Caco-2 (cell line): ENCODE results near the gene DUSP23. TPM values are rescaled to one million over a fixed set of nuclear protein-coding genes. Genes with fewer than 3 reads are reported as not detected.

Experiments
- Bru-seq: library from RNA; stranded (reverse); fragments of 400-500 nt; gene quantifications from one replicate; lab custom pipeline; 2021; lab: Mats Ljungman, UMichigan
- BruChase-seq, 2 experiments: library from RNA; stranded (reverse); fragments of 400-500 nt; gene quantifications; one replicate each; lab custom pipeline; 2021; lab: Mats Ljungman, UMichigan
- BruUV-seq: library from RNA; stranded (reverse); fragments of 400-500 nt; replicated peaks from 2 replicates; lab custom pipeline; 2021; lab: Mats Ljungman, UMichigan
- CTCF ChIA-PET: fragments of 300-600 bp; sonication (Branson Sonifier 250); formaldehyde crosslinking; loops from one replicate; lab custom pipeline; 2022; ENCODE audit warnings: antibody characterized with exemption; lab: Charles Lee
- POLR2A ChIA-PET: fragments of 300-600 bp; sonication (Branson Sonifier 250); formaldehyde crosslinking; loops from one replicate; lab custom pipeline; 2022; ENCODE audit warnings: antibody characterized with exemption; lab: Charles Lee
- DNase-seq, 2 experiments: peaks; one replicate each; pipeline versions ENCODE4 v3.0.0 to v3.0.0-alpha.2; 2020 to 2022
- H3K27me3 ChIP-seq: replicated peaks from 2 replicates; pipeline ENCODE4 v1.6.0; 2011; ENCODE audit warnings: low read length; ENCODE audit not compliant: control insufficient read depth, insufficient read depth
- H3K36me3 ChIP-seq: 2 replicates; pipeline ENCODE4 v1.5.1; 2011; ENCODE audit warnings: low read length; ENCODE audit not compliant: control insufficient read depth, insufficient read depth
- H3K4me1 ChIP-seq: fragments of 250-450 bp; sonication (Bioruptor Pico); 2 replicates; pipeline ENCODE4 v1.5.1; 2020; ENCODE audit warnings: mild to moderate bottlenecking
- H3K4me3 ChIP-seq: 2 replicates; pipeline ENCODE4 v1.5.1; 2011; ENCODE audit warnings: low read depth, mild to moderate bottlenecking, control low read depth, low read length
- H3K9me3 ChIP-seq: fragments of 250-450 bp; sonication (Bioruptor Pico); 2 replicates; pipeline ENCODE4 v1.5.1; 2020; ENCODE audit warnings: mild to moderate bottlenecking, moderate library complexity
- H3K27ac Mint-ChIP-seq: one replicate; pipeline ENCODE4 v1.8.0; 2022; ENCODE audit warnings: mixed read lengths; ENCODE audit not compliant: unreplicated experiment
- H3K27me3 Mint-ChIP-seq: one replicate; pipeline ENCODE4 v1.8.0; 2022; ENCODE audit warnings: mixed read lengths; ENCODE audit not compliant: insufficient read depth, unreplicated experiment
- H3K36me3 Mint-ChIP-seq: one replicate; pipeline ENCODE4 v1.8.0; 2022; ENCODE audit warnings: mild to moderate bottlenecking, mixed read lengths; ENCODE audit not compliant: insufficient read depth, unreplicated experiment
- H3K4me1 Mint-ChIP-seq: one replicate; pipeline ENCODE4 v1.8.0; 2022; ENCODE audit warnings: low read depth, mixed read lengths; ENCODE audit not compliant: unreplicated experiment
- H3K4me3 Mint-ChIP-seq: one replicate; pipeline ENCODE4 v1.8.0; 2022; ENCODE audit warnings: mild to moderate bottlenecking, moderate library complexity, mixed read lengths; ENCODE audit not compliant: unreplicated experiment
- H3K9me3 Mint-ChIP-seq: one replicate; pipeline ENCODE4 v1.8.0; 2022; ENCODE audit warnings: mixed read lengths; ENCODE audit not compliant: unreplicated experiment
- CTCF ChIP-seq, 2 experiments: fragments of 200-600 bp in 1 of 2; IDR thresholded peaks; 1 replicate in 1 of 2; 2 replicates in 1 of 2; pipeline versions ENCODE4 v1.5.1 to v1.8.0; 2011 to 2022; ENCODE audit warnings: antibody characterized with exemption in 1 of 2, control low read depth in 1 of 2, inconsistent platforms in 1 of 2, low read depth in 1 of 2, low read length in 1 of 2, mild to moderate bottlenecking in 1 of 2, moderate library complexity in 1 of 2; ENCODE audit not compliant: insufficient read depth in 1 of 2, severe bottlenecking in 1 of 2, unreplicated experiment in 1 of 2
- intact Hi-C: fragments of 100-400 bp; cut with micrococcal nuclease; formaldehyde crosslinking; loops from one replicate; pipeline ENCODE4 v1.10.0; 2022; ENCODE audit not compliant: unreplicated experiment
- long read RNA-seq: library from polyadenylated mRNA; stranded (forward); transcript quantifications from one replicate; pipeline ENCODE4 v2.0.0, GENCODE V29; 2022
- total RNA-seq: library from RNA; stranded (reverse); gene quantifications from 2 replicates; pipeline ENCODE4 v1.2.3, GENCODE V29; 2022

DUSP23 gene
- total RNA-seq (40.5 and 44.5 TPM in 2 replicates), Bru-seq, nascent RNA (percentile 80 among the genes with signal in this experiment), BruChase-seq, experiment 1, labeled RNA remaining after a 2-hour chase (percentile 72 among the genes with signal in this experiment), BruChase-seq, experiment 2, labeled RNA remaining after a 6-hour chase (percentile 89 among the genes with signal in this experiment)
- long read RNA-seq, transcript DUSP23-202 (3 exons, 694 nt) = minor isoform, 24 of 81 reads
- long read RNA-seq, transcript DUSP23-201 (2 exons, 756 nt) = major isoform, 53 of 81 reads
- long read RNA-seq, partial matches to known transcripts = 1 of 81 reads
- long read RNA-seq, other reads (novel, unspliced or antisense) = 1 of 81 reads

- POLR2A ChIA-PET = interaction anchor here (0.6 to 1.0 kb wide), 2 partner anchors 28 to 251 kb away, joined by 3 read pairs; partner anchors contain the start of gene PIGM
- TF ChIP-seq CTCF (IDR thresholded peaks at IDR 0.05; ENCODE audit: insufficient read depth in 1 of 2, low read depth in 1 of 2, low read length in 1 of 2, severe bottlenecking in 1 of 2, unreplicated experiment in 1 of 2) = peak; percentile 94 to 97
- CTCF ChIA-PET = interaction anchor here (0.6 to 2.3 kb wide), 19 partner anchors 9 to 583 kb away, joined by 3 to 33 read pairs (median 5); partner anchors contain the start of genes IGSF9 and TAGLN2
- Mint-ChIP-seq H3K27ac (peak within 1 kb of the TSS; percentile 89), H3K36me3 (peaks cover 7% of the 10 kb centered on the region), H3K9me3 (no peaks in the 10 kb centered on the region), H3K27me3 (no peaks in the 10 kb centered on the region), H3K4me1 (peaks cover 16% of the 10 kb centered on the region), H3K4me3 (peak within 1 kb of the TSS; percentile 90)
- Histone ChIP-seq H3K27me3 (no peaks in the 10 kb centered on the region), H3K4me1 (peaks cover 15% of the 10 kb centered on the region), H3K9me3 (no peaks in the 10 kb centered on the region), H3K36me3 (no peaks in the 10 kb centered on the region), H3K4me3 (peak within 1 kb of the TSS; percentile 63)
- intact Hi-C loops = loop anchor here (1.0 to 5.0 kb wide), 8 partner anchors 9 to 604 kb away; partner anchors contain the start of gene PIGM
- peak; percentile 97 to 99 for DNase-seq
- no TSS peak for BruUV-seq
Measured at GRCh38 chr1:159780583-159781582, at the start of gene DUSP23. DUSP23 (plus strand) TSS chr1:159780962; CDS start chr1:159781101, 139 bp downstream.

GRCh38 chr1:159737238-159737916 lies 43.4 kb upstream of the DUSP23 start:
- Mint-ChIP-seq H3K27me3 (peaks cover 5% of the 10 kb centered on the region), H3K9me3 (no peaks in the 10 kb centered on the region), H3K27ac (no peak overlapping the region), H3K4me1 (no peaks in the 10 kb centered on the region), H3K4me3 (no peak overlapping the region), H3K36me3 (no peaks in the 10 kb centered on the region)
- DNase-seq = no peak
- TF ChIP-seq CTCF (IDR thresholded peaks at IDR 0.05; ENCODE audit: insufficient read depth in 1 of 2, low read depth in 1 of 2, low read length in 1 of 2, severe bottlenecking in 1 of 2, unreplicated experiment in 1 of 2) = no peak
- POLR2A ChIA-PET = no interaction called here
- CTCF ChIA-PET = no interaction called here
- H3K9me3 ChIP-seq = no peaks in the 10 kb centered on the region
- H3K27me3 ChIP-seq = no peaks in the 10 kb centered on the region
- no peaks in the 10 kb centered on the region for H3K4me1 ChIP-seq
- intact Hi-C loops = no loop called here
- no TSS peak for BruUV-seq
- H3K36me3 ChIP-seq = no peaks in the 10 kb centered on the region
- no peak overlapping the region for H3K4me3 ChIP-seq
